T-helper 2 cell treated with Interferon-gamma antibody and Interleukin-4, amounts not matched to agents 5 μg/mL and 100 μg/mL, for 36 hours (primary cell): ENCODE measurements around the gene SDR39U1.
"Not testable (repeated sequence)": the region's sequence is repeated elsewhere in the genome, so short reads cannot be mapped to it uniquely, and the experiment has no call there.

Experiments used
- DNase-seq: peaks from one replicate; pipeline ENCODE4 v3.0.0; 2021; ENCODE audit warnings: low spot score
- H3K27ac Mint-ChIP-seq: one replicate; pipeline ENCODE4 v1.8.0; 2021; ENCODE audit warnings: mild to moderate bottlenecking, mixed read lengths
- H3K27me3 Mint-ChIP-seq: one replicate; pipeline ENCODE4 v1.8.0; 2021; ENCODE audit warnings: low read depth, mixed read lengths
- H3K36me3 Mint-ChIP-seq: one replicate; pipeline ENCODE4 v1.8.0; 2021; ENCODE audit warnings: low read depth, mixed read lengths
- H3K4me1 Mint-ChIP-seq: one replicate; pipeline ENCODE4 v1.8.0; 2021; ENCODE audit warnings: low read depth, mixed read lengths
- H3K4me3 Mint-ChIP-seq: one replicate; pipeline ENCODE4 v1.8.0; 2022; ENCODE audit warnings: mild to moderate bottlenecking, moderate library complexity, mixed read lengths
- H3K9me3 Mint-ChIP-seq: one replicate; pipeline ENCODE4 v1.8.0; 2021; ENCODE audit warnings: mixed read lengths

SDR39U1 gene

DNA sequence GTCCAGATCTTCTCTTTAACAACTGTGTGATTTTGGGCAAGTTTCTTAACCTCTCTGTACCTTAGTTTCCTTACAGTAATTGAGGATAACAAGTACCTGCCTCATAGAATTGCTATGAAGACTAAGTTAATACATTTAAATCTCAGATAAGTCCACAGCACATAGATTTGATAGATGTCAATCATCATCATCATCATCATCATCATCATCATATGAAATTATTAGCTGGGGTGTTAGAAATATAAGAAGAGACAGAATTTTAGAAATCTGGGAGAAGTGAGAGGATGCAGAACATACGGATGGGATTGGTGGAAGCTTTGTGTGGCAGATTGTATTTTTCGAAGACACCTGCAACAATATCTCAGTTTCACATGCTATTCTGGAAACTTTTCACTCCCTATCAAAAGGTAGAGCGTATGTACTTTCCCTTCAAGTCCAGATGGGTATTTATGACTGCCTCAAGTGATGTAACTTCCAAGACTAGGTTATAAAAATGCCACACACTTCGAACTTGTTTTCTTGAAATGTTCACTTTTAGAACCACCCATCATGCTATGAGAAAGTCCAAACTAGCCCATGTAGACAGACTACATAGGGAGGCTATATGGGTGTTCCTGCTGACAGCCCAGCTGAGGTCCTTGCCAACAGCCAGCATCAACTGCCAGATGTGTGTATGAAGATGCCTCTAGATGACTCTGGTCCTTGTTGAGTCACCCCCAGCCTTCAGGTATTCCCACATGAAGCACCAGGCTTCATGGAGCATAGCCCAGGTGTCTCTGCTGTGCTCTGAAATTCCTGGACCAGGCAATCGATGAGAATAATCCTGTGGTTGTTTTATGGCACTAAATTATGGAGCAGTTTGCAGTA, 20.7 kb upstream of the SDR39U1 start:
- Mint-ChIP-seq H3K27ac (no peak overlapping the region), H3K9me3 (no peaks in the 10 kb centered on the region), H3K27me3 (no peaks in the 10 kb centered on the region), H3K4me1 (peaks cover 5% of the 10 kb centered on the region), H3K36me3 (no peaks in the 10 kb centered on the region), H3K4me3 (no peak overlapping the region)
- no peak for DNase-seq

DNA sequence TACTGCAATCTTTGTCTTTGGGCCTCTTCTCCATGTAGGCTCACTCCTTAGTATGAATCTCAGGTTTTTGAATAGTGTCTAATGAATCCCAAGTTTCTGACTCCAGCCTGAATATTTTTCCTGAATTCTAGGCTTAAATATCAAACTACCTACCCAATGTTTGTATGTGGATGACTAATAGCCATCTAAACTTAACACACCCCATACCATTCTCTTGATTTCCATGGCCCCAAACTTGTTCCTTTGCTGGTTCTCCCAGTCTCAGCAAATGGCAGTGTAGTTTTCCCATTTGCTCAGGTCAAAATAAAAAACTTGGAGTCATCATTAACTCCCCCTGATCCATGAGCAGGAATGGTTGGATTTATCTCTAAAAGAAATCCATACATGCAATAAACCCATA, 18.8 kb upstream of the SDR39U1 start:
- Mint-ChIP-seq H3K27ac (no peak overlapping the region), H3K9me3 (no peaks in the 10 kb centered on the region), H3K4me3 (no peak overlapping the region), H3K27me3 (no peaks in the 10 kb centered on the region), H3K4me1 (peaks cover 9% of the 10 kb centered on the region), H3K36me3 (no peaks in the 10 kb centered on the region)
- DNase-seq = no peak

- Mint-ChIP-seq H3K27ac (no peak overlapping the region), H3K4me1 (peaks cover 4% of the 10 kb centered on the region), H3K36me3 (peaks cover 2% of the 10 kb centered on the region), H3K4me3 (no peak overlapping the region), H3K9me3 (peaks cover 5% of the 10 kb centered on the region), H3K27me3 (no peaks in the 10 kb centered on the region)
- no peak for DNase-seq
These were observed 16.8 kb upstream of the SDR39U1 start for GRCh38 chr14:24459331-24459730.

GRCh38 chr14:24458736-24459135, 16.2 kb upstream of the SDR39U1 start:
- no peak overlapping the region for H3K27ac Mint-ChIP-seq
- H3K27me3 Mint-ChIP-seq = no peaks in the 10 kb centered on the region
- peaks cover 7% of the 10 kb centered on the region for H3K36me3 Mint-ChIP-seq
- DNase-seq = no peak
- H3K9me3 Mint-ChIP-seq = peaks cover 11% of the 10 kb centered on the region
- no peak overlapping the region for H3K4me3 Mint-ChIP-seq
- H3K4me1 Mint-ChIP-seq = peaks cover 4% of the 10 kb centered on the region

DNA sequence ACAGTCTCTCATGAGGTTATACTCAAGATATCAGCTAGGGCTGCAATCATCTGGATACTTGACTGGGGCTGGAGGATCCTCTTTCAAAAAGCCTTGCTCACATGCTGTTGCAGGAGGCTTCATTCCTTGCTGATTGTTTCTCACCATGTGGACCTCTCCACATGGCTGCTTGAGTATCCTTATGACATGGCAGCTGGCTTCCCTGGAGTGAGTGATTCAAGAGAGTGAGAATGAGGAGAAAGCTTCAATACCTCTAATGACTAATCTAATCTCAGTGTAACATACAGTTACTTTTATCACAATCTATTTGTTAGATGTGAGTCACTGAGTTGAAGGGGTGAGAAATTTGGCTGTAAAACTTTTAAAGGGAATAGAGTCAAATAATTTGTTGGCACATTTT, 14.4 kb upstream of the SDR39U1 start:
- peaks cover 8% of the 10 kb centered on the region for H3K36me3 Mint-ChIP-seq

GRCh38 chr14:24450828-24451227, 8.3 kb upstream of the SDR39U1 start:
- H3K27ac Mint-ChIP-seq, H3K36me3 Mint-ChIP-seq, H3K4me3 Mint-ChIP-seq, DNase-seq, H3K27me3 Mint-ChIP-seq, H3K4me1 Mint-ChIP-seq: not testable (repeated sequence)
- peaks cover 11% of the 10 kb centered on the region for H3K9me3 Mint-ChIP-seq

More for the DNA sequence above, 14.4 kb upstream of the SDR39U1 start:
- H3K27ac Mint-ChIP-seq = no peak overlapping the region
- H3K4me3 Mint-ChIP-seq = no peak overlapping the region
- H3K9me3 Mint-ChIP-seq = peaks cover 11% of the 10 kb centered on the region
- H3K4me1 Mint-ChIP-seq = peaks cover 4% of the 10 kb centered on the region
- no peak for DNase-seq
- no peaks in the 10 kb centered on the region for H3K27me3 Mint-ChIP-seq

DNA sequence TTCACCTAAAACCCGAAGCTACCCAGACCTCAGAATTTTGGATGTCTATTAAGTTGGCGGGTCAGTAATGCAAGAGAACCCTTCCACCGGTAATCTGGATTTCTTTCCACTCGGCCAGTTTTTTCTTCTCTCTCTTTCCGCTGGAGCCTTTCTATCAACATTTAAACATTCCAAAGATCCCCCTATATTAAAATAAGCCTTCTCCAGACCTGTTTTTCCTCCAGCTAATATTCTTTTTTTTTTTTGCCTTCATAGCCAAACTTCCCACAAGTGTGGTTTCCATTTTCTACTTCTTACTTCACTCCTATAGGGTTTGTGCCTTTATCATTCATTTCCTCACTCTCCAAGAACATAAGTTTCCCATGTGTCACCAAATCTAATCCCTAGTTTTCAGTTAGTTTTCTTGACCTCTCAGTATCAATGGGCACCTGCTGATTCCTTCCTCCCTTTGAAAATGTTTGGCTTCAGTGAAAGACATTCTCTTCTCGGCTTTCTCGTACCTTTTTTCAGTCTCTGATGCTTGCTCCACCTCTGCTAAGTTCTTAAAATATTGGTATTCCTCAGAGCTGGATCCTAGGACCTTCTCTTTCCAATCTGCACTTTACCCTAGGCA, 583 bp upstream of the SDR39U1 start:
- peak overlapping the region; percentile 92 for H3K4me3 Mint-ChIP-seq
- H3K27ac Mint-ChIP-seq = peak overlapping the region; percentile 97
- no peaks in the 10 kb centered on the region for H3K9me3 Mint-ChIP-seq
- H3K27me3 Mint-ChIP-seq = no peaks in the 10 kb centered on the region
- DNase-seq = no peak
- H3K4me1 Mint-ChIP-seq = peaks cover 37% of the 10 kb centered on the region
- H3K36me3 Mint-ChIP-seq = peaks cover 35% of the 10 kb centered on the region

DNA sequence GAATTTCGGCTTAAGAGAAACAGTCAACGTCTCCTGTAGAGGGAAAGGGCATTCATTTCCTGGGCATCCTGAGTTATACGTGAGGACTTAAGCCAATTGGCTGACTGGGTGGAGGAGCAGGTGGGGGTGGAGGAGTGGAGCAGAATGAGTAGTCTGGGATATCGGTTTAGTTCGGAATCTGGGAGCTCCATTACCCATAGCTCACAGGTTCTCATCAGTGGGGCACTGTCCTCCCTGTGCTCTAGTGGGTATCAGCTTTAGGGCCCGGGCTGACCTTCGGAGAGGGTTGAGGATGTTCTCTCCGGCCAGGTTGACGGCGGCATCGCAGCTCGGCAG, 704 bp downstream of the SDR39U1 start:
- Mint-ChIP-seq H3K9me3 (no peaks in the 10 kb centered on the region), H3K36me3 (peaks cover 47% of the 10 kb centered on the region), H3K4me3 (peak overlapping the region; percentile 92), H3K4me1 (peaks cover 46% of the 10 kb centered on the region), H3K27ac (peak overlapping the region; percentile 97), H3K27me3 (no peaks in the 10 kb centered on the region)
- no peak for DNase-seq

- peaks cover 50% of the 10 kb centered on the region for H3K4me1 Mint-ChIP-seq
- no peaks in the 10 kb centered on the region for H3K27me3 Mint-ChIP-seq
- H3K9me3 Mint-ChIP-seq = no peaks in the 10 kb centered on the region
- H3K27ac Mint-ChIP-seq = peak overlapping the region; percentile 97
- DNase-seq = no peak
- H3K4me3 Mint-ChIP-seq = peak overlapping the region; percentile 92
- peaks cover 51% of the 10 kb centered on the region for H3K36me3 Mint-ChIP-seq
These were observed 1.1 kb downstream of the SDR39U1 start for GRCh38 chr14:24441485-24441884.

- H3K9me3 Mint-ChIP-seq = no peaks in the 10 kb centered on the region
- no peak for DNase-seq
- H3K27ac Mint-ChIP-seq = peak overlapping the region; percentile 97
- H3K4me3 Mint-ChIP-seq = peak overlapping the region; percentile 92
- peaks cover 53% of the 10 kb centered on the region for H3K36me3 Mint-ChIP-seq
- H3K27me3 Mint-ChIP-seq = no peaks in the 10 kb centered on the region
- H3K4me1 Mint-ChIP-seq = peaks cover 53% of the 10 kb centered on the region
These were observed 1.8 kb downstream of the SDR39U1 start for GRCh38 chr14:24440606-24441399.

DNA sequence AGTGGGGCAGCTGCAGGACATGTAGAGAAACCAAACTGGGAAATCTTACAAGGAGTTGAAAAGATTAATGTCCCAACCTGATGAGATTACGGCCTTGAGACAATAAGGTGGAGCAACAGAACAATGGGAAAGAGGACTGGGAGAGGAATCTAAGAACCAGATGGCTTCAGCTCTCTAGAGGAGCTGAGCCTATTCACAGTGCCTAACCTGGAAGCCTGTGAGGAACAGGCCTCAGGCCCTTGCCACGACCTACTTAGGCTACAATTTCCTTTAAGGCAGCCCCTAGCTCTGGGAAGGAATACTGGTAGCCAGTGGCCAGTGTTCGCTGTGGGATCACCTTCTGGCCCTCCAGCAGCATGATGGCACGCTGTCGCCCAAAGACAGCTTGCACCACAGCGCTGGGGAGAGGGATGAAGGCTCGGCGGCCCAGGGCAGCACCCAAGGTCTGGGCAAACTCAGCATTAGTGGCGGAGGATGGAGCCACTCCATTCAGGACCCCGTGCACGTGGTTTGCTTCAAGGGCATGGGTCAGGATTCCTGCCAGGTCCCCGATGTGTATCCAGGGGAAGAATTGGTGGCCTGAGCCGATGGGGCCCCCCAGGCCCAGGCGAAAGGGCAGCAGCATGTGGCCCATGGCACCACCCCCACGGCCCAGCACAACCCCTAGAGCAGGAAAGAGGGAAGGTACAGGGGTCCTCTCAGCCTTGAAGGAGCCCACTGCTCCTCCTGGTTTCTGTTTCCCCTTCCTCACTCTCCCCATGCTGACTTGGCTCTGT, 2.6 kb downstream of the SDR39U1 start:
- DNase-seq = no peak
- no peaks in the 10 kb centered on the region for H3K27me3 Mint-ChIP-seq
- peak overlapping the region; percentile 3 for H3K4me3 Mint-ChIP-seq
- H3K9me3 Mint-ChIP-seq = no peaks in the 10 kb centered on the region
- peak overlapping the region; percentile 37 for H3K27ac Mint-ChIP-seq
- peaks cover 54% of the 10 kb centered on the region for H3K4me1 Mint-ChIP-seq
- H3K36me3 Mint-ChIP-seq = peaks cover 60% of the 10 kb centered on the region

GRCh38 chr14:24439257-24439656, 3.3 kb downstream of the SDR39U1 start:
- Mint-ChIP-seq H3K27ac (no peak overlapping the region), H3K9me3 (no peaks in the 10 kb centered on the region), H3K4me1 (peaks cover 54% of the 10 kb centered on the region), H3K4me3 (peak overlapping the region; percentile 3), H3K27me3 (no peaks in the 10 kb centered on the region), H3K36me3 (peaks cover 64% of the 10 kb centered on the region)
- no peak for DNase-seq

DNA sequence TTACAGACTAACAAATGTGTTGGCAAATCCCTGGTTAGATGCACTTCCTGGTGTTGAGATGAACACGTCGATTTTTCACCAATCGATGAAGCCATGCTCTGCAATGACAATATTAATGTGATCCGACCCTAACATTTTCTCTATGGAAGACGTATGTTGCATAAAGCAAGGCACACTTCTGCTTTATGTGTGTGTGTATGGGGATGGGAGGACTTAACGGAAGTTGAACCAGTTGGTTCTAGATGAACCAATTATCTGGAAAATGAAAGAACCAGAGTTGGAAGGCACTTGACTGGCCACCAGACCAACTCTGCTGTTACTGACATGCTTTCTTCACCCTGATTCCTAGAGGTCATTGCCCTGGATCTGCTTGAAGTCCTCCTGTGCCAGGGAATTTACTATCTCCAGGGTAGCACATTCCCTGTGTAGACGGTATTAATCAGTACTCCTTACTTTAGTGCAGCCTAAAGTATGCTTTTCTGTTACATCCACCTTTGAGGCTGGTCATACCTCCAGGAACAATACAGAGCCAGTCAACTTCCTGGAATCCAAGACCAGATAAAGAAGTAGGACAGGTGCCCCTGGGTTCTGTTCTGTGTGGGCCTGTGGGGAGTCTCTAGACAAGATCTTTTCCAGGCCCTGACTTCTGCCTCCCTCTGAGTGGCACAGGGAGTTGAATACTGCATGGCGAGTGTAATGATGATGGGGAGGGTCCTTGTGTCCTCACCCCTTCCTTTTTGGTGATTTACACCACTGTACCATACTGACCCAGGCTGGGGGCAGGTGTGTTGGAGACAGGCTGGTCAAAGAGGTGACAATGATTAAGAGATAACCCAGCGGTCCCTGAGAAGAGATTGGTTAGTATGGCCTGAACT, 4.1 kb downstream of the SDR39U1 start:
- no peaks in the 10 kb centered on the region for H3K9me3 Mint-ChIP-seq
- peak overlapping the region; percentile 43 for H3K27ac Mint-ChIP-seq
- peaks cover 52% of the 10 kb centered on the region for H3K4me1 Mint-ChIP-seq
- no peaks in the 10 kb centered on the region for H3K27me3 Mint-ChIP-seq
- peaks cover 69% of the 10 kb centered on the region for H3K36me3 Mint-ChIP-seq
- no peak overlapping the region for H3K4me3 Mint-ChIP-seq
- DNase-seq = no peak
